22Rv1 (cell line): ENCODE data around the gene CNOT4.

Source experiments
- ZFX ChIP-seq: fragments of 450-650 bp; IDR thresholded peaks from 2 replicates; pipeline ENCODE4 v1.6.1; 2017; ENCODE audit warnings: antibody characterized with exemption, borderline replicate concordance
- TF ChIP-seq, protein P1 (sequence below): fragments of 450-650 bp; IDR thresholded peaks from 2 replicates; pipeline ENCODE4 v1.5.1; 2017; ENCODE audit warnings: mild to moderate bottlenecking

DNA sequence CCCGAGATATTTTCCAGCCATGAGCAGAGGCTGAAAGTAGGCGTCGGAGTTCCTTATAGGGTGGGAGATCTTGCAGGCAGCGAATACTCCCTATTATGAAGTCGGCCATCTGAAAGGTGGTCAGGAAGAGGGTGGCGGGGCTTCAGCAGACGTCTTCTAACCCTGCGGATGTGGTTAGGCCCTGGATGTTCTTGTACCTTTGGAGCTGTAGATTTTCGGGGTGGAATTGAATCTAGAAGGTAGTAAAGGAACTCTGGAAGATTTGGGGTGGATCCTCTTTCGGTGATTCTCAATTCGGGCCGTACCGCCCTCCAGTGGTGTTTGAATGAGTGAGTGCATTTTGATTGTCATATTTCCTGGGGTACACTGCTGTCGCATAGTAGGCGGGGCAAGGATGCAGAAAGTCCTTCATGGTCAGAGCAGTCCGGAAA is 48.5 kb upstream of the CNOT4 start:
- TF ChIP-seq, protein P1, sequence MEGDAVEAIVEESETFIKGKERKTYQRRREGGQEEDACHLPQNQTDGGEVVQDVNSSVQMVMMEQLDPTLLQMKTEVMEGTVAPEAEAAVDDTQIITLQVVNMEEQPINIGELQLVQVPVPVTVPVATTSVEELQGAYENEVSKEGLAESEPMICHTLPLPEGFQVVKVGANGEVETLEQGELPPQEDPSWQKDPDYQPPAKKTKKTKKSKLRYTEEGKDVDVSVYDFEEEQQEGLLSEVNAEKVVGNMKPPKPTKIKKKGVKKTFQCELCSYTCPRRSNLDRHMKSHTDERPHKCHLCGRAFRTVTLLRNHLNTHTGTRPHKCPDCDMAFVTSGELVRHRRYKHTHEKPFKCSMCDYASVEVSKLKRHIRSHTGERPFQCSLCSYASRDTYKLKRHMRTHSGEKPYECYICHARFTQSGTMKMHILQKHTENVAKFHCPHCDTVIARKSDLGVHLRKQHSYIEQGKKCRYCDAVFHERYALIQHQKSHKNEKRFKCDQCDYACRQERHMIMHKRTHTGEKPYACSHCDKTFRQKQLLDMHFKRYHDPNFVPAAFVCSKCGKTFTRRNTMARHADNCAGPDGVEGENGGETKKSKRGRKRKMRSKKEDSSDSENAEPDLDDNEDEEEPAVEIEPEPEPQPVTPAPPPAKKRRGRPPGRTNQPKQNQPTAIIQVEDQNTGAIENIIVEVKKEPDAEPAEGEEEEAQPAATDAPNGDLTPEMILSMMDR: peak; percentile 82
- no peak for TF ChIP-seq ZFX
